ENCODE measurements around the gene BACH1. TPM values are rescaled to one million over a fixed set of nuclear protein-coding genes. Genes with fewer than 3 reads are reported as not detected.

BACH1 gene
- total RNA-seq, 1 experiment from 2014 or later: 48.7 TPM

DNA sequence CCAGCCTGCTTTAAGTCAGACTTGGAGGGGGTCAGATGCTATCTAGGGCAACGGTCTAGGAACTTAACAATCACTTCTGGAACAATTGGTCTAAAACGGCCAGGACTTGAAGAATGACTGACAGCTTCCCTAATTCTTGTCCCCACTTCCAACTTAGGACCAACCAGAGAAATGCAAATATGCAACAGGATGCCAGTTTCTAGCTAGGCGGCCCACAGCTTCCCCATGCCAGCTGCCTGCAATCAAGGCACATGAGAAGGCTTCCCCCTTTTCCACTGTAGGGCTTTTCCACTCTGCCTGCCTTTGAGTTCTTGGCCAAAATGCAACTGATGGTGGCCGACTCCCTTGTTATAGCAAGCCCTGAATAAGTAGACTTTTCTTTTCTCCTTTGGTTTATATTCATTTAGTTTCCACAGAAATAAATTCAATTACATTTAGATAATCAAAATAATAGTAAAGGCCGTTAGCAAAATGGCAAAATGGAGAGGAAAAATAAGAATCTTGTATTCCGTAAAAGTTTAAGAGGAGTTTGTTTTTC is 80.9 kb downstream of the BACH1 start:
- DNase-seq (ENCODE audit: low spot score) (no peak), ATAC-seq (no peak)
- POLR2A ChIA-PET: no interaction called here
- TF ChIP-seq, protein P1, sequence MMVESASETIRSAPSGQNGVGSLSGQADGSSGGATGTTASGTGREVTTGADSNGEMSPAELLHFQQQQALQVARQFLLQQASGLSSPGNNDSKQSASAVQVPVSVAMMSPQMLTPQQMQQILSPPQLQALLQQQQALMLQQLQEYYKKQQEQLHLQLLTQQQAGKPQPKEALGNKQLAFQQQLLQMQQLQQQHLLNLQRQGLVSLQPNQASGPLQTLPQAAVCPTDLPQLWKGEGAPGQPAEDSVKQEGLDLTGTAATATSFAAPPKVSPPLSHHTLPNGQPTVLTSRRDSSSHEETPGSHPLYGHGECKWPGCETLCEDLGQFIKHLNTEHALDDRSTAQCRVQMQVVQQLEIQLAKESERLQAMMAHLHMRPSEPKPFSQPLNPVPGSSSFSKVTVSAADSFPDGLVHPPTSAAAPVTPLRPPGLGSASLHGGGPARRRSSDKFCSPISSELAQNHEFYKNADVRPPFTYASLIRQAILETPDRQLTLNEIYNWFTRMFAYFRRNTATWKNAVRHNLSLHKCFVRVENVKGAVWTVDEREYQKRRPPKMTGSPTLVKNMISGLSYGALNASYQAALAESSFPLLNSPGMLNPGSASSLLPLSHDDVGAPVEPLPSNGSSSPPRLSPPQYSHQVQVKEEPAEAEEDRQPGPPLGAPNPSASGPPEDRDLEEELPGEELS (CRISPR knock-in tag; IDR thresholded peaks at IDR 0.05): no peak
- Mint-ChIP-seq H3K27ac (no peak overlapping the region), H3K27me3 (ENCODE audit: low read depth) (no peaks in the 10 kb centered on the region), H3K36me3 (no peaks in the 10 kb centered on the region), H3K4me1 (peaks cover 11% of the 10 kb centered on the region), H3K9me3 (no peaks in the 10 kb centered on the region), H3K4me3 (no peak overlapping the region)
- CTCF ChIA-PET: no interaction called here

DNA sequence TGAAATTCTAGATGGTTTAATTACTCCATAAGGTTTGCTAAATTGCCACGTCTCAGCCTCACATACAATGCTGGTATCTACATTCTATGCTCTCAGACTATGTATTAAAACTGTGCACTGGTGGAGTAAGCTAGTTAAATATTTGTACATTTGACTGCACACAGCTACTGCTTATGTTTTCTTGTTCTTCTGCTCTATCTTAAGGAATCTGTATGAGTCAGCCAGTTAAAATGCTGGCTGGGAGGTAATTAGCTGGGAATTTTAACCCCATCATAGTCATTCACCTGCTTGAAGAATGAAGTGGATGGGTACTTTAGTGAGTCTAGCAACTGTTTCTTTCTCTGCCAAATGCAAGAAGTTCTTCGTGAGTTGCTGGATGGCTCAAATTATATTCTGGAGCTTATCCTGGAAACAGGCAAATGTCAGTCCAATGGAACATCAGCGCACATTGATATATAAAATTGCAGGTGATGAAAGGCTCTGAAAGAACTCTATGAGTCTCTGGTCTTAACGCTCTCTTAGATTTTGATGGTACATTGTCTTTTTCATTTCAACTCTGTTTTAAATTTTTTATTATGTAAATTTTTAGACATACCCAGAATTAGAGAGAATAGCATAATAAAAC is 83.4 kb downstream of the BACH1 start:
- Mint-ChIP-seq H3K36me3 (no peaks in the 10 kb centered on the region), H3K4me1 (peaks cover 2% of the 10 kb centered on the region), H3K27me3 (ENCODE audit: low read depth) (no peaks in the 10 kb centered on the region), H3K4me3 (no peak overlapping the region), H3K27ac (no peak overlapping the region), H3K9me3 (no peaks in the 10 kb centered on the region)
- no peak for DNase-seq (ENCODE audit: low spot score)
- ChIA-PET POLR2A (no interaction called here), CTCF (no interaction called here)
- TF ChIP-seq, protein P2, sequence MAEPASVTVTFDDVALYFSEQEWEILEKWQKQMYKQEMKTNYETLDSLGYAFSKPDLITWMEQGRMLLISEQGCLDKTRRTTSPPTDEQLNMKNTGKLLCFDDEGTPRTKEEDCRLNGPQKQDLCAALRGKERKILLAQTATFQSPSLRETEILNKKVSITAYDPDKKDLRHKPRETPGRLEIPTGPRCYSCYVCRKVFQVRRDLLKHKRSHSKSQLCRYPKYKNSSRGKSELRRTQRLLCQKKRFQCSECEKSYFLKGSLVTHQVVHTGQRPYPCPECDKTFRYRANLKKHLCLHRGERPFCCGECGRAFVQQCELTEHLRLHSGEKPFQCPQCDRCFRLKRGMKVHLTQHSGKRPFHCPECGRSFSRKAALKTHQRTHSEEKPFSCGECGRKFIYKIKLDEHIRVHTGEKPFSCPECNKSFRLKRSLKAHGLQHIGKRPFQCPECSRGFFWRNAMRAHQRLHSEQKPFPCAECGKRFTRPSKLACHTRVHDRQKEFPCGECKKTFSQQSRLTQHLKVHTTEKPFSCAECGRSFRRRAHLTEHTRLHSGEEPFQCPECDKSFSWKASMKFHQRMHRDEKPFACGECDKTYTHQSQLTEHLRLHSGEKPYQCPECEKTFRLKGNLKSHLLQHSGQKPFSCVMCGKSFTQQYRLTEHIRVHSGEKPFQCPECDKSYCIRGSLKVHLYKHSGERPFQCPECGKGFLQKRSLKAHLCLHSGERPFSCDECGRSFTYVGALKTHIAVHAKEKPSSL (CRISPR knock-in tag; conservative IDR thresholded peaks at IDR 0.05): no peak
- TF ChIP-seq, protein P3, sequence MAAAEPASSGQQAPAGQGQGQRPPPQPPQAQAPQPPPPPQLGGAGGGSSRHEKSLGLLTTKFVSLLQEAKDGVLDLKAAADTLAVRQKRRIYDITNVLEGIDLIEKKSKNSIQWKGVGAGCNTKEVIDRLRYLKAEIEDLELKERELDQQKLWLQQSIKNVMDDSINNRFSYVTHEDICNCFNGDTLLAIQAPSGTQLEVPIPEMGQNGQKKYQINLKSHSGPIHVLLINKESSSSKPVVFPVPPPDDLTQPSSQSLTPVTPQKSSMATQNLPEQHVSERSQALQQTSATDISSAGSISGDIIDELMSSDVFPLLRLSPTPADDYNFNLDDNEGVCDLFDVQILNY (CRISPR knock-in tag; IDR thresholded peaks at IDR 0.05): no peak
- no peak for TF ChIP-seq ZNF423 (CRISPR knock-in tag; IDR thresholded peaks at IDR 0.05)
- TF ChIP-seq CREM (CRISPR knock-in tag; IDR thresholded peaks at IDR 0.05): no peak
- TF ChIP-seq NR1H2 (CRISPR knock-in tag; IDR thresholded peaks at IDR 0.05): no peak
- TF ChIP-seq ESRRA (CRISPR knock-in tag; IDR thresholded peaks at IDR 0.05; ENCODE audit: borderline replicate concordance): no peak
- TF ChIP-seq, protein P1 (CRISPR knock-in tag; IDR thresholded peaks at IDR 0.05): no peak
- ATAC-seq: no peak

DNA sequence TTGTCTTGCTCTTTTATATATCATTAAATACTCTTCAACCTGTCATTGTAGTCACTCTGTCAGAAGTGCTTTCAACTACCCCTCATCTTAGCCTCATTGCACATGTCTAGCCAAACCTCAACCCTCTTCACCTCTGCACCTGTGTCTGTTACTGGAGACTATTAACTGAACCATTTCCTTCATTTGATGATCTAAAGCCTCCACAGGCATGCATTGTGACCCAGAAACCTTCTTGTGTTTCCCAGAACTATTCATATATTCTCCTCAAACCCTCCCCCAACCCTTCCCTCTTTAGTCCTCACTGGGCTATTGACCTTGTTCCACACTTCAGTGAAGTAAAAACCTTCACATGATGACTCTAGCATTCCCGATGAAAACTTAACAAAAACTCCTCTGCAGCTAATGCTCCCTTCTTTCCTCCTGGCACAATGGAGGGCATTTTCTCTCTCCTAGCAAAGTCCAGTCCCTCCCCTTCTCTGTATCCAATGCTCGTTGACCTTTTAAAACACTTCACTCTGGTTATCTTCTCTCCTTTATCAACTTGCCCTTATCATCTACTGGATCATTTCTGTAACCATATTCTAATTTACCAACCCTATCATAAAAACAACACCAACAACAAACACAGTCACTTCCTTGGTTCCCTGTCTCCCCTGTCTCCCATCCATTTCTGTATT is 86.1 kb downstream of the BACH1 start:
- CTCF ChIA-PET: interaction anchor here (2.1 kb wide), 1 partner anchor 8 kb away, joined by 11 read pairs; no protein-coding TSS in a partner anchor
- no peak for ATAC-seq
- Mint-ChIP-seq H3K27me3 (ENCODE audit: low read depth) (no peaks in the 10 kb centered on the region), H3K27ac (no peak overlapping the region), H3K4me3 (no peak overlapping the region), H3K36me3 (no peaks in the 10 kb centered on the region), H3K9me3 (no peaks in the 10 kb centered on the region), H3K4me1 (no peaks in the 10 kb centered on the region)
- DNase-seq (ENCODE audit: low spot score): no peak
- POLR2A ChIA-PET: no interaction called here
- TF ChIP-seq NFATC4 (CRISPR knock-in tag; IDR thresholded peaks at IDR 0.05) (no peak), ZNF138 (CRISPR knock-in tag; conservative IDR thresholded peaks at IDR 0.05) (no peak), ZNF263 (CRISPR knock-in tag; IDR thresholded peaks at IDR 0.05; ENCODE audit: low read depth) (no peak), ZNF317 (CRISPR knock-in tag; IDR thresholded peaks at IDR 0.05; ENCODE audit: borderline replicate concordance, low read depth) (no peak)
- TF ChIP-seq, protein P4, sequence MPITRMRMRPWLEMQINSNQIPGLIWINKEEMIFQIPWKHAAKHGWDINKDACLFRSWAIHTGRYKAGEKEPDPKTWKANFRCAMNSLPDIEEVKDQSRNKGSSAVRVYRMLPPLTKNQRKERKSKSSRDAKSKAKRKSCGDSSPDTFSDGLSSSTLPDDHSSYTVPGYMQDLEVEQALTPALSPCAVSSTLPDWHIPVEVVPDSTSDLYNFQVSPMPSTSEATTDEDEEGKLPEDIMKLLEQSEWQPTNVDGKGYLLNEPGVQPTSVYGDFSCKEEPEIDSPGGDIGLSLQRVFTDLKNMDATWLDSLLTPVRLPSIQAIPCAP (CRISPR knock-in tag; IDR thresholded peaks at IDR 0.05): no peak
- TF ChIP-seq, protein P5, sequence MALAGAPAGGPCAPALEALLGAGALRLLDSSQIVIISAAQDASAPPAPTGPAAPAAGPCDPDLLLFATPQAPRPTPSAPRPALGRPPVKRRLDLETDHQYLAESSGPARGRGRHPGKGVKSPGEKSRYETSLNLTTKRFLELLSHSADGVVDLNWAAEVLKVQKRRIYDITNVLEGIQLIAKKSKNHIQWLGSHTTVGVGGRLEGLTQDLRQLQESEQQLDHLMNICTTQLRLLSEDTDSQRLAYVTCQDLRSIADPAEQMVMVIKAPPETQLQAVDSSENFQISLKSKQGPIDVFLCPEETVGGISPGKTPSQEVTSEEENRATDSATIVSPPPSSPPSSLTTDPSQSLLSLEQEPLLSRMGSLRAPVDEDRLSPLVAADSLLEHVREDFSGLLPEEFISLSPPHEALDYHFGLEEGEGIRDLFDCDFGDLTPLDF (CRISPR knock-in tag; IDR thresholded peaks at IDR 0.05): no peak
- TF ChIP-seq, protein P6, sequence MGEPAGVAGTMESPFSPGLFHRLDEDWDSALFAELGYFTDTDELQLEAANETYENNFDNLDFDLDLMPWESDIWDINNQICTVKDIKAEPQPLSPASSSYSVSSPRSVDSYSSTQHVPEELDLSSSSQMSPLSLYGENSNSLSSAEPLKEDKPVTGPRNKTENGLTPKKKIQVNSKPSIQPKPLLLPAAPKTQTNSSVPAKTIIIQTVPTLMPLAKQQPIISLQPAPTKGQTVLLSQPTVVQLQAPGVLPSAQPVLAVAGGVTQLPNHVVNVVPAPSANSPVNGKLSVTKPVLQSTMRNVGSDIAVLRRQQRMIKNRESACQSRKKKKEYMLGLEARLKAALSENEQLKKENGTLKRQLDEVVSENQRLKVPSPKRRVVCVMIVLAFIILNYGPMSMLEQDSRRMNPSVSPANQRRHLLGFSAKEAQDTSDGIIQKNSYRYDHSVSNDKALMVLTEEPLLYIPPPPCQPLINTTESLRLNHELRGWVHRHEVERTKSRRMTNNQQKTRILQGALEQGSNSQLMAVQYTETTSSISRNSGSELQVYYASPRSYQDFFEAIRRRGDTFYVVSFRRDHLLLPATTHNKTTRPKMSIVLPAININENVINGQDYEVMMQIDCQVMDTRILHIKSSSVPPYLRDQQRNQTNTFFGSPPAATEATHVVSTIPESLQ (CRISPR knock-in tag; IDR thresholded peaks at IDR 0.05): no peak
- TF ChIP-seq, protein P7, sequence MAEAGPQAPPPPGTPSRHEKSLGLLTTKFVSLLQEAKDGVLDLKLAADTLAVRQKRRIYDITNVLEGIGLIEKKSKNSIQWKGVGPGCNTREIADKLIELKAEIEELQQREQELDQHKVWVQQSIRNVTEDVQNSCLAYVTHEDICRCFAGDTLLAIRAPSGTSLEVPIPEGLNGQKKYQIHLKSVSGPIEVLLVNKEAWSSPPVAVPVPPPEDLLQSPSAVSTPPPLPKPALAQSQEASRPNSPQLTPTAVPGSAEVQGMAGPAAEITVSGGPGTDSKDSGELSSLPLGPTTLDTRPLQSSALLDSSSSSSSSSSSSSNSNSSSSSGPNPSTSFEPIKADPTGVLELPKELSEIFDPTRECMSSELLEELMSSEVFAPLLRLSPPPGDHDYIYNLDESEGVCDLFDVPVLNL (CRISPR knock-in tag; IDR thresholded peaks at IDR 0.05; ENCODE audit: borderline replicate concordance, low read depth): no peak

Measured in WTC11 (cell line).